Esophagus squamous epithelium (tissue), 5 donors: ENCODE data around the gene ADCY5. TPM values are rescaled to one million over a fixed set of nuclear protein-coding genes. Genes with fewer than 3 reads are reported as not detected.
A peak's percentile ranks its signal among the peaks of the same experiment; 100 is the strongest.

Source experiments
- DNase-seq: peaks from one replicate; lab custom pipeline; 2025; lab: John Stamatoyannopoulos, UW
- H3K27ac ChIP-seq, 4 donors: fragments of 200-600 bp; sonication (generic); one replicate each; pipeline ENCODE4 v1.5.1; 2016 to 2019; ENCODE audit warnings: mild to moderate bottlenecking in 1 of 4
- H3K27me3 ChIP-seq, 4 donors: fragments of 200-600 bp; sonication (generic); 1 replicate in 3 of 4; 2 replicates in 1 of 4; pipeline versions ENCODE4 v1.5.1 to v1.6.0; 2017 to 2021; ENCODE audit warnings: antibody characterized with exemption in 1 of 4
- H3K36me3 ChIP-seq, 3 donors: fragments of 200-600 bp; sonication (generic); one replicate each; pipeline ENCODE4 v1.5.1; 2016 to 2019
- H3K4me1 ChIP-seq, 3 donors: fragments of 200-600 bp; sonication (generic); one replicate each; pipeline ENCODE4 v1.5.1; 2017 to 2019
- H3K4me3 ChIP-seq, 4 donors: fragments of 200-600 bp; sonication (generic); 1 replicate in 3 of 4; 2 replicates in 1 of 4; pipeline ENCODE4 v1.5.1; 2016 to 2019; ENCODE audit warnings: mild to moderate bottlenecking in 2 of 4, moderate library complexity in 1 of 4
- H3K9me3 ChIP-seq, 3 donors: fragments of 200-600 bp; sonication (generic); one replicate each; pipeline ENCODE4 v1.5.1; 2016 to 2019
- POLR2A ChIP-seq, 4 donors: fragments of 450-650 bp; IDR thresholded peaks; one replicate each; pipeline ENCODE4 v1.6.1; 2017; ENCODE audit warnings: antibody characterized with exemption in 4 of 4, mild to moderate bottlenecking in 4 of 4, moderate library complexity in 3 of 4
- WGBS, 2 donors: methylation state at CpG; one replicate each; pipeline ENCODE4 v1.1.5; 2018; 5-methylcytosine and 5-hydroxymethylcytosine counted together
- intact Hi-C: fragments of 100-400 bp; cut with DNase I; formaldehyde crosslinking; loops from one replicate; pipeline ENCODE4 v1.15.0; 2022
- total RNA-seq, 4 donors: library from RNA; depleted of rRNA; stranded (reverse); fragments of >200 nt; gene quantifications; one replicate each; pipeline ENCODE4 v1.1.0, GENCODE V29; 2016
- TF ChIP-seq, protein P1 (sequence below), 6 experiments: fragments of 450-650 bp in 4 of 6; fragments of 200-600 bp in 2 of 6; sonication (generic) in 2 of 6; IDR thresholded peaks; one replicate each; pipeline ENCODE4 v1.5.1; 2016 to 2019; ENCODE audit warnings: antibody characterized with exemption in 6 of 6, mild to moderate bottlenecking in 4 of 6, moderate library complexity in 4 of 6
- donor health status: DM: yes; HTN: yes; CAD: no.

ADCY5 gene
- total RNA-seq, 4 donors from 2014 or later = 0.72 to 17.4 (median 5.3) TPM

DNA sequence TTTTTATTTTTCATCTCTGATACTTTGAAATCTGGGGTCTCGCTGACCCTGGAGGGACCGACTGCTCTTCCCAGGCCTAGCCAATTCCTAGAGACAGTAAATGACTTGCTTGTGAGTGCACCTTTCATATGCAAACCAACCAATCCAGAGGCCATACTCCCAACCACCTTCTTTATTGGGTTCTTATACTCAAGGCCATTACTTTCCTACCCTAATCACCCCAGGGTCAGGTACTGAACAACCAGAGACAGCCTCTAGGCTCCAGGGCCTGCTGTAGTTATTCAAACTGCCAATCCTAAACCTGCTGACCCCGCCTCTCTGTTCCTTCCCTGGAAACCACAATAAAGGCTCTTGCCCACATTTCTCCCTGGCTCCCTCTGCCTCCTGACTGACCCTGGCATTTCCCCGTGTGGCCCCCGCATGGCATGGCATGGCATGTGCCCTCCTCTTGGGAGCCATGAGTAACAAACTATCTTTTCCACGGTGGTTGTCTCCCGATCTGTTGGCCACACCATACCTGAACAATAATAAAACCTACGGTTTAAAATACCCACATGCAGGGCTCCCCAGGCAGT, 42.9 kb downstream of the ADCY5 start:
- no peak for TF ChIP-seq POLR2A (IDR thresholded peaks at IDR 0.05)
- TF ChIP-seq, protein P1, sequence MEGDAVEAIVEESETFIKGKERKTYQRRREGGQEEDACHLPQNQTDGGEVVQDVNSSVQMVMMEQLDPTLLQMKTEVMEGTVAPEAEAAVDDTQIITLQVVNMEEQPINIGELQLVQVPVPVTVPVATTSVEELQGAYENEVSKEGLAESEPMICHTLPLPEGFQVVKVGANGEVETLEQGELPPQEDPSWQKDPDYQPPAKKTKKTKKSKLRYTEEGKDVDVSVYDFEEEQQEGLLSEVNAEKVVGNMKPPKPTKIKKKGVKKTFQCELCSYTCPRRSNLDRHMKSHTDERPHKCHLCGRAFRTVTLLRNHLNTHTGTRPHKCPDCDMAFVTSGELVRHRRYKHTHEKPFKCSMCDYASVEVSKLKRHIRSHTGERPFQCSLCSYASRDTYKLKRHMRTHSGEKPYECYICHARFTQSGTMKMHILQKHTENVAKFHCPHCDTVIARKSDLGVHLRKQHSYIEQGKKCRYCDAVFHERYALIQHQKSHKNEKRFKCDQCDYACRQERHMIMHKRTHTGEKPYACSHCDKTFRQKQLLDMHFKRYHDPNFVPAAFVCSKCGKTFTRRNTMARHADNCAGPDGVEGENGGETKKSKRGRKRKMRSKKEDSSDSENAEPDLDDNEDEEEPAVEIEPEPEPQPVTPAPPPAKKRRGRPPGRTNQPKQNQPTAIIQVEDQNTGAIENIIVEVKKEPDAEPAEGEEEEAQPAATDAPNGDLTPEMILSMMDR (IDR thresholded peaks at IDR 0.05) = no peak
- intact Hi-C loops = no loop called here
- Histone ChIP-seq H3K27ac (peak overlapping the region; percentile 65 to 88 (median 80)), H3K4me3 (no peak overlapping the region), H3K27me3 (no peaks in the 10 kb centered on the region), H3K9me3 (no peaks in the 10 kb centered on the region), H3K4me1 (peaks cover 0 to 26% (median 16%) of the 10 kb centered on the region in 3 donors), H3K36me3 (no peaks in the 10 kb centered on the region)
- DNase-seq = no peak
- WGBS, 2 donors = 91 to 97% methylated on average over 6 to 8 of the region's 8 CpGs

DNA sequence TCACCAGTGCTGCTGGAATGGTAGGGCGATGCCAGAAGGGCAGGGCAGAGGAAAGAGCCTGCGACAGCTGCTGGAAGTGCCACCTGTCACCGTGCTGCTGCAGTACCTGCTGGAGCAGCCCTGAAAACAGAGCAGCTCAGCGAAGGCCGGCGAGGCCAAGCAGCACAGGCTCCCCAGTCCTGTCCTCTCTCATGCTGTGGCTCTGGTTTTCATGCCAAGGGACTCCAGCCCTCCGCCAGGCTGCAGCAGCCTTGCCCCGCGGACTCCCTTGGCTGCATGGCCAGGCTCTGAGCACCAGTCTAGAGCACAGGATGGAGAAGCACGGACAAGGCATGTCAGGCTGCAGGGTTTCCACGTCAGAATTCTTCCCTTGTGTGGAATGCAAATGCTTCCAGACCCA, 43.9 kb downstream of the ADCY5 start:
- peaks cover 0 to 24% (median 19%) of the 10 kb centered on the region in 3 donors for H3K4me1 ChIP-seq
- H3K36me3 ChIP-seq = no peaks in the 10 kb centered on the region
- TF ChIP-seq, protein P1 (IDR thresholded peaks at IDR 0.05) = no peak
- no peak for TF ChIP-seq POLR2A (IDR thresholded peaks at IDR 0.05)
- 80 to 82% methylated on average over 1 to 5 of the region's 11 CpGs for WGBS, 2 donors
- no peaks in the 10 kb centered on the region for H3K9me3 ChIP-seq
- H3K27ac ChIP-seq = peak overlapping the region; percentile 65 to 88 (median 80)
- no peak for DNase-seq
- H3K4me3 ChIP-seq = no peak overlapping the region
- H3K27me3 ChIP-seq = no peaks in the 10 kb centered on the region
- intact Hi-C loops = no loop called here

DNA sequence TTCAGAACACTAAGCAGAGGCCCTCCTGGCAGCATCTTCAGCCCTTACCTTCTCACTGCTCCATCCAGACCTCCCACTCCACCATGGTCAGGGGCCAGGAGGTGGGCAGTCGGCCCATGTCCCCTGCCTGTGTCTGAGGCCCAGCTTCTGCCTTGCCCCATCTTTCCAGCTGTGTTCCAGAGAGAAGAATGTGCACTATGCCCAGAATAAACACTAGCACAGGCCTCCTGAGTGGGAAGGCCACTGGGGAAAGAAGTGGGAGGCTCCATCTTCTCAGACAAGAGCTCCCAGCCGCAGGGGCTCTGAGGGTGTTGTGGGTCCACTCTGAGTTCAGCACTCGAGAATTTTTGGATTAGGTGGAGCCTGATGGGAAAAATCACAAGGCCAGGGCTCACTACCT, 44.5 kb downstream of the ADCY5 start:
- no peaks in the 10 kb centered on the region for H3K36me3 ChIP-seq
- 49% methylated on average over 2 of the region's 3 CpGs; no CpG with 5 or more reads in 1 of the 2 donors for WGBS, 2 donors
- H3K9me3 ChIP-seq = no peaks in the 10 kb centered on the region
- no peaks in the 10 kb centered on the region for H3K27me3 ChIP-seq
- no peak for TF ChIP-seq POLR2A (IDR thresholded peaks at IDR 0.05)
- TF ChIP-seq, protein P1 (IDR thresholded peaks at IDR 0.05) = no peak
- H3K4me1 ChIP-seq = peaks cover 0 to 29% (median 22%) of the 10 kb centered on the region in 3 donors
- H3K27ac ChIP-seq = peak overlapping the region; percentile 65 to 88 (median 80)
- no peak for DNase-seq
- intact Hi-C loops = no loop called here
- peak overlapping the region in 1 of 4 donors; percentile 35 for H3K4me3 ChIP-seq

DNA sequence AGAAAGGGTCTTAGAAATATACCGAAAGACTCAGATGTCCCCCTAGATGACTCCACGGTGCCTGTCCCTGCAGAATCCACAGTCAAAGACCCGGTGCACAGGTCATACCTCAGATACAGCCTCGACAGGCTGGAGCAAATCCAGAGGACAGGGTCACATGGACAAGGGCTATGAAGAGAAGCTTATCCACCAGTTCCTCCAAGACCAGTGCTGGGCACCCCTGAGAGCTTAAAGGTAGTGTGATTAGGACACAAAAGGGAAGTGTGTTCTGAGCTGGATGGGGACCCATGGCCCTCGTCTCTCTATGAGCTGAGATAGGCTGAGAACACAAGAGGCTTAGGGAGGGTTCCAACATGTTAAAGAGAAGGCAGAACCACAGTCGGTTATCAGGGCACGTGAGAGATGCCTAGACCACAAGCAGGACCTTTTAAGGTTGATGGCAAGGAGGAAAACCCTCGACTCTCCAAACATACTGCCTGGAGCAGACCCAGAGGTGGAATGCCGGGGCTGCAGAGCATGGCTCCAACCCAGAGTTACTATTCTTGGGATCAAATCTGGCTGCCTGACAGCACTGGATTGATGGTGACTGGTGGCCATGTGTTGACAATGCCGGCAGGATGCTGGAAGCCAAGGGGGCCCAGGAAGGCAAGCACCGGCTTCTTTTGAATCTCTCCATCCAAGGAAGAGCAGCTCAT, 46.9 kb downstream of the ADCY5 start:
- no peaks in the 10 kb centered on the region for H3K27me3 ChIP-seq
- no peak overlapping the region for H3K4me3 ChIP-seq
- peaks cover 0 to 44% (median 31%) of the 10 kb centered on the region in 3 donors for H3K4me1 ChIP-seq
- intact Hi-C loops = no loop called here
- no peaks in the 10 kb centered on the region for H3K9me3 ChIP-seq
- no peaks in the 10 kb centered on the region for H3K36me3 ChIP-seq
- 62 to 66% methylated on average over 6 to 11 of the region's 11 CpGs for WGBS, 2 donors
- H3K27ac ChIP-seq = peak overlapping the region; percentile 46 to 88 (median 74)
- TF ChIP-seq POLR2A (IDR thresholded peaks at IDR 0.05) = no peak
- TF ChIP-seq, protein P1 (IDR thresholded peaks at IDR 0.05) = no peak
- no peak for DNase-seq

DNA sequence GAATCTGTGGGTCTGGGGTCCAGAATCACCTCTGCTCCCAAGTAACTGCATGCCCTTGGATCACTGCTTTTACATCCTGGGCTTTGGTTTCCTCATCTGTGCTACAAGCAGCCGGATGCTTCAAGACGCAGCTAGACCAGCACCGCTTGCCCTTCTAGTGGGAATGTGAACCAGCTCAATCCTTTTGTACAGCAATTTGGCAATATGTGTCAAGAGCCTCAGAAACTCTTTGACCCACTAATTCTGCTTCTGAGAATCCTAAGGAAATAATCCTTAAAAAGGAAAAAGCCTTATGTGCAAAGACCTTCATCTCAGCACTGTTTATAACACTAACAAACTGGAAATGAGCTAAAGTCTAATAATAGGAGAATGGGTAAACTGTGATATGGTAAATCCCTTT, 48.7 kb downstream of the ADCY5 start:
- DNase-seq = no peak
- intact Hi-C loops = no loop called here
- WGBS, 2 donors = 60 to 93% methylated on average over 1 to 3 of the region's 3 CpGs
- Histone ChIP-seq H3K4me1 (peaks cover 0 to 40% (median 26%) of the 10 kb centered on the region in 3 donors), H3K36me3 (no peaks in the 10 kb centered on the region), H3K27me3 (no peaks in the 10 kb centered on the region), H3K9me3 (no peaks in the 10 kb centered on the region), H3K27ac (peak overlapping the region in 3 of 4 donors; percentile 73 to 88 (median 81)), H3K4me3 (no peak overlapping the region)
- TF ChIP-seq, protein P1 (IDR thresholded peaks at IDR 0.05) = no peak
- TF ChIP-seq POLR2A (IDR thresholded peaks at IDR 0.05) = no peak
